Measurements from ENCODE around the gene SMIM30.
"Not testable (repeated sequence)": the region's sequence is repeated elsewhere in the genome, so short reads cannot be mapped to it uniquely, and the experiment has no call there.

The SMIM30 gene

GRCh38 chr7:113118074-113118959 is at the start of gene SMIM30:
Gene SMIM30, minus strand, starts transcription at chr7:113118554. Its CDS starts 976 bp downstream, at chr7:113117578.
- Mint-ChIP-seq H3K4me1 (peaks cover 26% of the 10 kb centered on the region), H3K27ac (peak within 1 kb of the TSS; percentile 98), H3K27me3 (peaks cover 2% of the 10 kb centered on the region), H3K36me3 (peaks cover 10% of the 10 kb centered on the region), H3K4me3 (peak within 1 kb of the TSS; percentile 99), H3K9me3 (no peaks in the 10 kb centered on the region)

- H3K36me3 Mint-ChIP-seq, H3K4me3 Mint-ChIP-seq, H3K27me3 Mint-ChIP-seq, H3K4me1 Mint-ChIP-seq, H3K9me3 Mint-ChIP-seq, H3K27ac Mint-ChIP-seq: not testable (repeated sequence)
These were observed 47.8 kb upstream of the SMIM30 start for GRCh38 chr7:113166176-113166575.

- Mint-ChIP-seq H3K27me3 (peaks cover 3% of the 10 kb centered on the region), H3K36me3 (no peaks in the 10 kb centered on the region), H3K9me3 (no peaks in the 10 kb centered on the region), H3K27ac (no peak overlapping the region), H3K4me3 (no peak overlapping the region), H3K4me1 (no peaks in the 10 kb centered on the region)
These were observed 42.7 kb upstream of the SMIM30 start for GRCh38 chr7:113161050-113161449.

GRCh38 chr7:113159746-113160339 is 41.5 kb upstream of the SMIM30 start:
- H3K4me1 Mint-ChIP-seq, result no peaks in the 10 kb centered on the region
- peaks cover 3% of the 10 kb centered on the region for H3K27me3 Mint-ChIP-seq
- H3K36me3 Mint-ChIP-seq, result no peaks in the 10 kb centered on the region
- H3K9me3 Mint-ChIP-seq, result no peaks in the 10 kb centered on the region
- H3K4me3 Mint-ChIP-seq, result no peak overlapping the region
- H3K27ac Mint-ChIP-seq, result no peak overlapping the region

- no peaks in the 10 kb centered on the region for H3K9me3 Mint-ChIP-seq
- H3K27ac Mint-ChIP-seq, result no peak overlapping the region
- no peak overlapping the region for H3K4me3 Mint-ChIP-seq
- H3K4me1 Mint-ChIP-seq, result no peaks in the 10 kb centered on the region
- H3K27me3 Mint-ChIP-seq, result peaks cover 3% of the 10 kb centered on the region
- H3K36me3 Mint-ChIP-seq, result no peaks in the 10 kb centered on the region
These were observed 40.4 kb upstream of the SMIM30 start for GRCh38 chr7:113158756-113159155.

GRCh38 chr7:113154117-113154516 is 35.8 kb upstream of the SMIM30 start:
- H3K4me3 Mint-ChIP-seq, result no peak overlapping the region
- no peak overlapping the region for H3K27ac Mint-ChIP-seq
- no peaks in the 10 kb centered on the region for H3K9me3 Mint-ChIP-seq
- H3K36me3 Mint-ChIP-seq, result no peaks in the 10 kb centered on the region
- H3K4me1 Mint-ChIP-seq, result no peaks in the 10 kb centered on the region
- H3K27me3 Mint-ChIP-seq, result peaks cover 14% of the 10 kb centered on the region

- Mint-ChIP-seq H3K9me3 (no peaks in the 10 kb centered on the region), H3K36me3 (no peaks in the 10 kb centered on the region), H3K4me3 (no peak overlapping the region), H3K4me1 (no peaks in the 10 kb centered on the region), H3K27me3 (peaks cover 10% of the 10 kb centered on the region), H3K27ac (no peak overlapping the region)
These were observed 26.5 kb upstream of the SMIM30 start for GRCh38 chr7:113144817-113145216.

GRCh38 chr7:113143486-113144257 is 25.3 kb upstream of the SMIM30 start:
- Mint-ChIP-seq H3K36me3 (no peaks in the 10 kb centered on the region), H3K4me3 (no peak overlapping the region), H3K27me3 (peaks cover 7% of the 10 kb centered on the region), H3K4me1 (no peaks in the 10 kb centered on the region), H3K9me3 (no peaks in the 10 kb centered on the region), H3K27ac (no peak overlapping the region)

- no peak overlapping the region for H3K27ac Mint-ChIP-seq
- H3K36me3 Mint-ChIP-seq, result no peaks in the 10 kb centered on the region
- H3K4me1 Mint-ChIP-seq, result no peaks in the 10 kb centered on the region
- no peak overlapping the region for H3K4me3 Mint-ChIP-seq
- H3K27me3 Mint-ChIP-seq, result peaks cover 6% of the 10 kb centered on the region
- no peaks in the 10 kb centered on the region for H3K9me3 Mint-ChIP-seq
These were observed 24.2 kb upstream of the SMIM30 start for GRCh38 chr7:113142385-113143119.

GRCh38 chr7:113141803-113142202 is 23.4 kb upstream of the SMIM30 start:
- no peak overlapping the region for H3K27ac Mint-ChIP-seq
- H3K4me1 Mint-ChIP-seq, result no peaks in the 10 kb centered on the region
- no peaks in the 10 kb centered on the region for H3K36me3 Mint-ChIP-seq
- H3K9me3 Mint-ChIP-seq, result no peaks in the 10 kb centered on the region
- H3K4me3 Mint-ChIP-seq, result no peak overlapping the region
- peaks cover 6% of the 10 kb centered on the region for H3K27me3 Mint-ChIP-seq

GRCh38 chr7:113140956-113141355 is 22.6 kb upstream of the SMIM30 start:
- Mint-ChIP-seq H3K4me3 (no peak overlapping the region), H3K36me3 (no peaks in the 10 kb centered on the region), H3K27ac (no peak overlapping the region), H3K27me3 (peaks cover 4% of the 10 kb centered on the region), H3K9me3 (no peaks in the 10 kb centered on the region), H3K4me1 (no peaks in the 10 kb centered on the region)

GRCh38 chr7:113137241-113137640 is 18.9 kb upstream of the SMIM30 start:
- Mint-ChIP-seq H3K4me3 (no peak overlapping the region), H3K27ac (no peak overlapping the region), H3K27me3 (no peaks in the 10 kb centered on the region), H3K4me1 (no peaks in the 10 kb centered on the region), H3K36me3 (no peaks in the 10 kb centered on the region), H3K9me3 (no peaks in the 10 kb centered on the region)

- H3K4me1 Mint-ChIP-seq, result no peaks in the 10 kb centered on the region
- no peaks in the 10 kb centered on the region for H3K36me3 Mint-ChIP-seq
These were observed 15.7 kb upstream of the SMIM30 start for GRCh38 chr7:113134025-113134424.

GRCh38 chr7:113131367-113131766 is 13.0 kb upstream of the SMIM30 start:
- H3K36me3 Mint-ChIP-seq, result no peaks in the 10 kb centered on the region
- H3K27ac Mint-ChIP-seq, result no peak overlapping the region
- H3K9me3 Mint-ChIP-seq, result no peaks in the 10 kb centered on the region
- peaks cover 1% of the 10 kb centered on the region for H3K27me3 Mint-ChIP-seq
- H3K4me3 Mint-ChIP-seq, result no peak overlapping the region
- H3K4me1 Mint-ChIP-seq, result no peaks in the 10 kb centered on the region

More at GRCh38 chr7:113134025-113134424, 15.7 kb upstream of the SMIM30 start:
- no peaks in the 10 kb centered on the region for H3K9me3 Mint-ChIP-seq
- H3K4me3 Mint-ChIP-seq, result no peak overlapping the region
- peaks cover 1% of the 10 kb centered on the region for H3K27me3 Mint-ChIP-seq
- H3K27ac Mint-ChIP-seq, result no peak overlapping the region

- Mint-ChIP-seq H3K27ac (no peak overlapping the region), H3K36me3 (no peaks in the 10 kb centered on the region), H3K9me3 (no peaks in the 10 kb centered on the region), H3K27me3 (peaks cover 3% of the 10 kb centered on the region), H3K4me1 (no peaks in the 10 kb centered on the region), H3K4me3 (no peak overlapping the region)
These were observed 9.7 kb upstream of the SMIM30 start for GRCh38 chr7:113128031-113128430.

Data from activated naive CD4-positive, alpha-beta T cell treated with anti-CD3 and anti-CD28 coated beads, Interleukin-2, amount 50 U/mL, for 24 hours (primary cell).